Gastrocnemius medialis (tissue), 4 donors: ENCODE measurements around the gene UBR4. TPM values are rescaled to one million over a fixed set of nuclear protein-coding genes. Genes with fewer than 3 reads are reported as not detected.
"Not testable (repeated sequence)": the region's sequence is repeated elsewhere in the genome, so short reads cannot be mapped to it uniquely, and the experiment has no call there.

Source experiments
- ATAC-seq, 2 donors: fragments of 150-250 bp; one replicate each; pipeline ENCODE4 v1.9.1; 2016
- DNase-seq, 2 donors: peaks; one replicate each; pipeline ENCODE4 v3.0.0-alpha.2; 2019
- H3K27ac ChIP-seq, 4 donors: fragments of 200-600 bp; sonication (generic); 1 replicate in 1 of 4; 2 replicates in 3 of 4; pipeline ENCODE4 v1.5.1; 2016 to 2018; ENCODE audit warnings: mild to moderate bottlenecking in 2 of 4, moderate library complexity in 1 of 4
- H3K27me3 ChIP-seq, 3 donors: fragments of 200-600 bp; sonication (generic) in 2 of 3; 1 replicate in 1 of 3; 2 replicates in 2 of 3; pipeline versions ENCODE4 v1.5.1 to v1.6.0; 2016 to 2019; ENCODE audit warnings: mild to moderate bottlenecking in 1 of 3, moderate library complexity in 1 of 3
- H3K36me3 ChIP-seq, 2 donors: fragments of 200-600 bp; sonication (generic) in 1 of 2; one replicate each; pipeline ENCODE4 v1.5.1; 2017 to 2018
- H3K4me1 ChIP-seq, 2 donors: fragments of 200-600 bp; sonication (generic) in 1 of 2; one replicate each; pipeline ENCODE4 v1.5.1; 2016 to 2017; ENCODE audit warnings: mild to moderate bottlenecking in 2 of 2
- H3K4me3 ChIP-seq, 4 donors: fragments of 200-600 bp; sonication (generic) in 3 of 4; 1 replicate in 1 of 4; 2 replicates in 3 of 4; pipeline ENCODE4 v1.5.1; 2016 to 2019; ENCODE audit warnings: mild to moderate bottlenecking in 2 of 4
- H3K9me3 ChIP-seq, 3 donors: fragments of 200-600 bp; sonication (generic) in 2 of 3; 1 replicate in 1 of 3; 2 replicates in 2 of 3; pipeline ENCODE4 v1.5.1; 2016 to 2019
- POLR2A ChIP-seq, 2 donors: fragments of 450-650 bp; IDR thresholded peaks; one replicate each; pipeline ENCODE4 v1.6.1; 2017; ENCODE audit warnings: antibody characterized with exemption in 2 of 2, mild to moderate bottlenecking in 2 of 2, moderate library complexity in 2 of 2
- in situ Hi-C, 4 donors: fragments of 200-750 bp; cut with MboI; loops; one replicate each; pipeline versions ENCODE4 v1.15.0 to v1.8.0; 2017; ENCODE audit warnings: low sequenced_read_pairs in 4 of 4
- intact Hi-C: fragments of 100-400 bp; cut with DNase I; formaldehyde crosslinking; loops from one replicate; pipeline ENCODE4 v1.15.1; 2023; ENCODE audit warnings: low total_unique reads
- total RNA-seq, 4 donors: library from RNA; depleted of rRNA; stranded (reverse); fragments of >200 nt; gene quantifications; one replicate each; pipeline versions ENCODE4 v1.1.0 to v1.2.3, GENCODE V29; 2016
- TF ChIP-seq, protein P1 (sequence below), 5 experiments: fragments of 450-650 bp in 3 of 5; fragments of 200-600 bp in 2 of 5; sonication (generic) in 2 of 5; IDR thresholded peaks in 4 of 5; conservative IDR thresholded peaks in 1 of 5; 1 replicate in 4 of 5; 2 replicates in 1 of 5; pipeline ENCODE4 v1.5.1; 2016 to 2019; ENCODE audit warnings: antibody characterized with exemption in 5 of 5, mild to moderate bottlenecking in 3 of 5, moderate library complexity in 3 of 5

UBR4 gene
- total RNA-seq, 4 donors from 2014 or later = 156 to 293 (median 197) TPM

- H3K27me3 ChIP-seq = no peaks in the 10 kb centered on the region
- DNase-seq (peak; percentile 20 to 52), ATAC-seq (peak; percentile 52 to 66)
- H3K4me1 ChIP-seq = peaks cover 17 to 24% of the 10 kb centered on the region in 2 donors
- no peaks in the 10 kb centered on the region for H3K9me3 ChIP-seq
- no peak for TF ChIP-seq POLR2A (IDR thresholded peaks at IDR 0.05)
- TF ChIP-seq, protein P1, sequence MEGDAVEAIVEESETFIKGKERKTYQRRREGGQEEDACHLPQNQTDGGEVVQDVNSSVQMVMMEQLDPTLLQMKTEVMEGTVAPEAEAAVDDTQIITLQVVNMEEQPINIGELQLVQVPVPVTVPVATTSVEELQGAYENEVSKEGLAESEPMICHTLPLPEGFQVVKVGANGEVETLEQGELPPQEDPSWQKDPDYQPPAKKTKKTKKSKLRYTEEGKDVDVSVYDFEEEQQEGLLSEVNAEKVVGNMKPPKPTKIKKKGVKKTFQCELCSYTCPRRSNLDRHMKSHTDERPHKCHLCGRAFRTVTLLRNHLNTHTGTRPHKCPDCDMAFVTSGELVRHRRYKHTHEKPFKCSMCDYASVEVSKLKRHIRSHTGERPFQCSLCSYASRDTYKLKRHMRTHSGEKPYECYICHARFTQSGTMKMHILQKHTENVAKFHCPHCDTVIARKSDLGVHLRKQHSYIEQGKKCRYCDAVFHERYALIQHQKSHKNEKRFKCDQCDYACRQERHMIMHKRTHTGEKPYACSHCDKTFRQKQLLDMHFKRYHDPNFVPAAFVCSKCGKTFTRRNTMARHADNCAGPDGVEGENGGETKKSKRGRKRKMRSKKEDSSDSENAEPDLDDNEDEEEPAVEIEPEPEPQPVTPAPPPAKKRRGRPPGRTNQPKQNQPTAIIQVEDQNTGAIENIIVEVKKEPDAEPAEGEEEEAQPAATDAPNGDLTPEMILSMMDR (IDR thresholded peaks at IDR 0.05 in 4 of 5, conservative IDR thresholded peaks at IDR 0.05 in 1 of 5) = no peak
- intact Hi-C loops (loop anchor here (2.0 to 10.0 kb wide), 4 partner anchors 21 to 335 kb away; partner anchors contain the start of genes ALDH4A1 and UBR4), in situ Hi-C loops (loop anchor here in 2 of 4 donors (5.0 to 25.0 kb wide), 2 partner anchors 38 to 328 kb away; partner anchors contain the start of gene ALDH4A1 (in 1 of the 2))
- H3K4me3 ChIP-seq = no peak overlapping the region
- peaks cover 2 to 84% of the 10 kb centered on the region in 2 donors for H3K36me3 ChIP-seq
- H3K27ac ChIP-seq = peak overlapping the region; percentile 69 to 83 (median 78)
These were observed 29.8 kb upstream of the UBR4 start for GRCh38 chr1:19239876-19240275.

GRCh38 chr1:19234224-19234623 is 24.2 kb upstream of the UBR4 start:
- Histone ChIP-seq H3K27ac (peak overlapping the region in 1 of 4 donors; percentile 13), H3K4me1 (peaks cover 22 to 31% of the 10 kb centered on the region in 2 donors), H3K4me3 (no peak overlapping the region), H3K36me3 (peaks cover 0 to 96% of the 10 kb centered on the region in 2 donors), H3K27me3 (no peaks in the 10 kb centered on the region), H3K9me3 (no peaks in the 10 kb centered on the region)
- intact Hi-C loops (no loop called here), in situ Hi-C loops (loop anchor here in 1 of 4 donors (25.0 kb wide), 1 partner anchor 322 kb away; the partner anchor contains the start of gene ALDH4A1)
- no peak for DNase-seq
- TF ChIP-seq, protein P1 (IDR thresholded peaks at IDR 0.05 in 4 of 5, conservative IDR thresholded peaks at IDR 0.05 in 1 of 5) = no peak
- no peak for TF ChIP-seq POLR2A (IDR thresholded peaks at IDR 0.05)
- ATAC-seq = no peak

DNA sequence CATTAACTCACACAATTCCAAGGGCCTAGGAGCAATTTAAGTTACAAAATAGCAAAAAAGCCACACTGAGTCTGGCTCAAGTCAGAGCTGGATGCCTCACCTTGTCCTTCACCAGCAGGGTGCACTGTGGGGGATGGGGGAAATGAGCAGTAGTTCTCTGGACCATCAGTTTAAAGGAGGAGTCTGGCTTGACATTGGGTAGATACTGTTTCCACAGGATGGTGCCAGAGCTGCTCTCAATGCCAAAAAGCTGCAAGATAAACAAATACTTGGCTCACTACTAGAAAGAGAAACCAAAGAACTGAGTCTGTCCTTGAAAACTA is 22.4 kb upstream of the UBR4 start:
- no peaks in the 10 kb centered on the region for H3K9me3 ChIP-seq
- intact Hi-C loops = no loop called here
- H3K36me3 ChIP-seq = peaks cover 0 to 85% of the 10 kb centered on the region in 2 donors
- DNase-seq = peak; percentile 68 to 71
- ATAC-seq = peak; percentile 96 to 98
- H3K4me3 ChIP-seq = no peak overlapping the region
- no peaks in the 10 kb centered on the region for H3K27me3 ChIP-seq
- H3K27ac ChIP-seq = peak overlapping the region; percentile 56 to 81 (median 61)
- no peak for TF ChIP-seq POLR2A (IDR thresholded peaks at IDR 0.05)
- TF ChIP-seq, protein P1 (IDR thresholded peaks at IDR 0.05 in 4 of 5, conservative IDR thresholded peaks at IDR 0.05 in 1 of 5) = peak in 2 of 5 experiments; percentile 20 to 32
- peaks cover 22 to 31% of the 10 kb centered on the region in 2 donors for H3K4me1 ChIP-seq
- in situ Hi-C loops = loop anchor here in 1 of 4 donors (25.0 kb wide), 1 partner anchor 320 kb away; the partner anchor contains the start of gene ALDH4A1

GRCh38 chr1:19231736-19232523 is 21.9 kb upstream of the UBR4 start:
- H3K36me3 ChIP-seq = peaks cover 0 to 82% of the 10 kb centered on the region in 2 donors
- in situ Hi-C loops = loop anchor here in 1 of 4 donors (25.0 kb wide), 1 partner anchor 320 kb away; the partner anchor contains the start of gene ALDH4A1
- DNase-seq, H3K4me3 ChIP-seq, intact Hi-C loops, H3K9me3 ChIP-seq, H3K27me3 ChIP-seq: not testable (repeated sequence)
- peak; percentile 10 to 13 for ATAC-seq
- peak overlapping the region; percentile 56 to 81 (median 61) for H3K27ac ChIP-seq
- peaks cover 22 to 31% of the 10 kb centered on the region in 2 donors for H3K4me1 ChIP-seq

- no peak for TF ChIP-seq POLR2A (IDR thresholded peaks at IDR 0.05)
- TF ChIP-seq, protein P1 (IDR thresholded peaks at IDR 0.05 in 4 of 5, conservative IDR thresholded peaks at IDR 0.05 in 1 of 5) = no peak
- H3K36me3 ChIP-seq = peaks cover 0 to 82% of the 10 kb centered on the region in 2 donors
- DNase-seq = no peak
- intact Hi-C loops = no loop called here
- H3K9me3 ChIP-seq = no peaks in the 10 kb centered on the region
- no peaks in the 10 kb centered on the region for H3K27me3 ChIP-seq
- no peak for ATAC-seq
- in situ Hi-C loops = loop anchor here in 1 of 4 donors (25.0 kb wide), 1 partner anchor 318 kb away; the partner anchor contains the start of gene ALDH4A1
- no peak overlapping the region for H3K4me3 ChIP-seq
- H3K27ac ChIP-seq = peak overlapping the region in 2 of 4 donors; percentile 4 to 12
- H3K4me1 ChIP-seq = peaks cover 22 to 31% of the 10 kb centered on the region in 2 donors
These were observed 19.8 kb upstream of the UBR4 start for GRCh38 chr1:19229828-19230325.
